K562 (cell line): Measurements from ENCODE around the gene MAP3K7. TPM values are rescaled to one million over a fixed set of nuclear protein-coding genes. Genes with fewer than 3 reads are reported as not detected.

Source experiments
- ATF4 ChIP-seq: fragments of 450-650 bp; formaldehyde crosslinking; IDR thresholded peaks from 2 replicates; pipeline ENCODE4 v1.4.0; 2022; ENCODE audit warnings: mild to moderate bottlenecking, moderate library complexity
- CLOCK ChIP-seq: fragments of 250-450 bp; sonication (Bioruptor Pico); IDR thresholded peaks from 2 replicates; pipeline ENCODE4 v1.4.0; 2020; ENCODE audit warnings: mild to moderate bottlenecking, moderate library complexity, borderline replicate concordance
- DMBX1 ChIP-seq: fragments of 250-450 bp; sonication (Bioruptor Pico); IDR thresholded peaks from 2 replicates; pipeline ENCODE4 v1.8.0; 2022; ENCODE audit warnings: inconsistent platforms, mild to moderate bottlenecking, moderate library complexity, borderline replicate concordance
- EGR1 ChIP-seq: fragments of 450-650 bp; conservative IDR thresholded peaks from 2 replicates; pipeline ENCODE4 v1.6.1; 2017; ENCODE audit warnings: mild to moderate bottlenecking
- EP400 ChIP-seq: fragments of 450-650 bp; IDR thresholded peaks from 2 replicates; pipeline ENCODE4 v1.6.1; 2017; ENCODE audit warnings: antibody characterized with exemption, mild to moderate bottlenecking, moderate library complexity
- TAF9B ChIP-seq: fragments of 450-650 bp; IDR thresholded peaks from 2 replicates; pipeline ENCODE4 v1.6.1; 2018; ENCODE audit warnings: mild to moderate bottlenecking; ENCODE audit not compliant: partially characterized antibody
- ZNF134 ChIP-seq: fragments of 250-450 bp; sonication (Bioruptor Pico); conservative IDR thresholded peaks from 2 replicates; pipeline ENCODE4 v1.4.0; 2020
- ZNF24 ChIP-seq: fragments of 450-650 bp; IDR thresholded peaks from 2 replicates; pipeline ENCODE4 v1.6.1; 2016
- ZNF407 ChIP-seq: fragments of 450-650 bp; IDR thresholded peaks from 2 replicates; pipeline ENCODE4 v1.6.1; 2016; ENCODE audit warnings: low read depth
- ZNF431 ChIP-seq: sonication (generic); formaldehyde crosslinking; IDR thresholded peaks from 2 replicates; pipeline ENCODE4 v1.8.0; 2022; ENCODE audit warnings: mild to moderate bottlenecking, missing genetic modification reagents
- polyA plus RNA-seq, 8 experiments: library from polyadenylated mRNA; depleted of rRNA in 4 of 8; stranded (reverse) in 5 of 8; unstranded in 3 of 8; fragments of >200 nt; fragmentation: Nextera tagmentation in 2 of 8; fragmentation: Illumina TruSeq in 1 of 8; extraction: Ambion mirVana in 2 of 8; extraction: Trizol in 1 of 8; gene quantifications; 2 replicates each; pipeline versions ENCODE4 v1.2.1 to v1.2.3, GENCODE V29; 2011 to 2014; ENCODE audit warnings: inconsistent platforms in 1 of 8, missing spikeins in 1 of 8
- total RNA-seq, 7 experiments: library from RNA; depleted of rRNA in 6 of 7; stranded (reverse); fragments of >200 nt in 6 of 7; fragmentation: Illumina TruSeq in 2 of 7; extraction: Trizol in 2 of 7; gene quantifications; 2 replicates each; pipeline versions ENCODE4 v1.2.1 to v1.2.3, GENCODE V29; 2011 to 2021; ENCODE audit warnings: low replicate concordance in 1 of 7
- TF ChIP-seq, protein P1 (sequence below): sonication (generic); formaldehyde crosslinking; IDR thresholded peaks from 2 replicates; pipeline ENCODE4 v1.8.0; 2023; ENCODE audit warnings: mild to moderate bottlenecking, missing genetic modification reagents

Gene MAP3K7
- total and polyA plus RNA-seq, 9 of the 15 experiments (the other 6 are each of a cell fraction or from before 2014, with no cell fraction given): 13.4 to 60.9 (median 34.8) TPM

- TF ChIP-seq ATF4 (CRISPR knock-in tag): no peak
- peak; percentile 45; the same call in 1 of the 2 replicates for TF ChIP-seq EP400
- TF ChIP-seq DMBX1 (CRISPR knock-in tag): no peak
- TF ChIP-seq ZNF24: 0 out of 2 replicates have a peak, but pooled peaks have one; percentile 24
- TF ChIP-seq ZNF431 (CRISPR knock-in tag): no peak
- TF ChIP-seq ZNF134 (CRISPR knock-in tag): no peak
- no peak for TF ChIP-seq TAF9B
- peak; percentile 55 for TF ChIP-seq EGR1
- TF ChIP-seq, protein P1, sequence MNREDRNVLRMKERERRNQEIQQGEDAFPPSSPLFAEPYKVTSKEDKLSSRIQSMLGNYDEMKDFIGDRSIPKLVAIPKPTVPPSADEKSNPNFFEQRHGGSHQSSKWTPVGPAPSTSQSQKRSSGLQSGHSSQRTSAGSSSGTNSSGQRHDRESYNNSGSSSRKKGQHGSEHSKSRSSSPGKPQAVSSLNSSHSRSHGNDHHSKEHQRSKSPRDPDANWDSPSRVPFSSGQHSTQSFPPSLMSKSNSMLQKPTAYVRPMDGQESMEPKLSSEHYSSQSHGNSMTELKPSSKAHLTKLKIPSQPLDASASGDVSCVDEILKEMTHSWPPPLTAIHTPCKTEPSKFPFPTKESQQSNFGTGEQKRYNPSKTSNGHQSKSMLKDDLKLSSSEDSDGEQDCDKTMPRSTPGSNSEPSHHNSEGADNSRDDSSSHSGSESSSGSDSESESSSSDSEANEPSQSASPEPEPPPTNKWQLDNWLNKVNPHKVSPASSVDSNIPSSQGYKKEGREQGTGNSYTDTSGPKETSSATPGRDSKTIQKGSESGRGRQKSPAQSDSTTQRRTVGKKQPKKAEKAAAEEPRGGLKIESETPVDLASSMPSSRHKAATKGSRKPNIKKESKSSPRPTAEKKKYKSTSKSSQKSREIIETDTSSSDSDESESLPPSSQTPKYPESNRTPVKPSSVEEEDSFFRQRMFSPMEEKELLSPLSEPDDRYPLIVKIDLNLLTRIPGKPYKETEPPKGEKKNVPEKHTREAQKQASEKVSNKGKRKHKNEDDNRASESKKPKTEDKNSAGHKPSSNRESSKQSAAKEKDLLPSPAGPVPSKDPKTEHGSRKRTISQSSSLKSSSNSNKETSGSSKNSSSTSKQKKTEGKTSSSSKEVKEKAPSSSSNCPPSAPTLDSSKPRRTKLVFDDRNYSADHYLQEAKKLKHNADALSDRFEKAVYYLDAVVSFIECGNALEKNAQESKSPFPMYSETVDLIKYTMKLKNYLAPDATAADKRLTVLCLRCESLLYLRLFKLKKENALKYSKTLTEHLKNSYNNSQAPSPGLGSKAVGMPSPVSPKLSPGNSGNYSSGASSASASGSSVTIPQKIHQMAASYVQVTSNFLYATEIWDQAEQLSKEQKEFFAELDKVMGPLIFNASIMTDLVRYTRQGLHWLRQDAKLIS (CRISPR knock-in tag): peak; percentile 57; the same call in 1 of the 2 replicates
- no peak for TF ChIP-seq CLOCK (CRISPR knock-in tag)
- TF ChIP-seq ZNF407: no peak
These were observed 120.5 kb downstream of the MAP3K7 start (continued) for GRCh38 chr6:90466154-90466940.
